ENCODE data around the gene FBXL7. TPM values are rescaled to one million over a fixed set of nuclear protein-coding genes. Genes with fewer than 3 reads are reported as not detected.

FBXL7 gene
- total and polyA plus RNA-seq, 9 of the 15 experiments (the other 6 are each of a cell fraction or from before 2014, with no cell fraction given): 0.04 to 0.08 TPM; not detected in 7

- TF ChIP-seq CTCF (IDR thresholded peaks at IDR 0.05 in 2 of 3, conservative IDR thresholded peaks at IDR 0.05 in 1 of 3; ENCODE audit: insufficient read depth in 2 of 3, low read depth in 1 of 3, low read length in 3 of 3) (no peak), MTF1 (CRISPR knock-in tag; IDR thresholded peaks at IDR 0.05; ENCODE audit: borderline replicate concordance) (no peak)
These were observed 211.9 kb downstream of the FBXL7 start (continued) for GRCh38 chr5:15711892-15712291.

- no peak overlapping the region for H3K4me2 ChIP-seq (ENCODE audit: insufficient read depth, low read length)
- no peak overlapping the region for H3K9ac ChIP-seq (ENCODE audit: insufficient read depth in 1 of 2, low read depth in 2 of 2, low read length in 2 of 2)
- no peak for ATAC-seq
- H4K20me1 ChIP-seq (replicated peaks; ENCODE audit: control insufficient read depth, insufficient read depth, low read length): no peaks in the 10 kb centered on the region
- H3K79me2 ChIP-seq (ENCODE audit: control insufficient read depth, insufficient read depth, low read length): no peaks in the 10 kb centered on the region
- BruUV-seq (replicated peaks): no TSS peak
- ChIA-PET CTCF (ENCODE audit: low intra/inter-chr PET ratio) (no interaction called here), POLR2A (no interaction called here)
- WGBS (ENCODE audit: insufficient coverage, low coverage, missing lambda C conversion rate): 0% methylated on average over 2 of the region's 2 CpGs
- intact Hi-C loops (cut with micrococcal nuclease): no loop called here
- in situ Hi-C loops (cut with MboI): no loop called here
- no peak overlapping the region for H2AFZ ChIP-seq (ENCODE audit: low read depth, low read length)
- no peaks in the 10 kb centered on the region for H3K9me1 ChIP-seq (ENCODE audit: control insufficient read depth, insufficient read depth, low read length)
- H3K4me1 ChIP-seq (replicated peaks in 1 of 2; ENCODE audit: control insufficient read depth in 2 of 2, insufficient read depth in 2 of 2, low read length in 2 of 2): no peaks in the 10 kb centered on the region
- no peak for DNase-seq (ENCODE audit: extremely low read depth in 1 of 4, low spot score in 3 of 4)
- H3K27ac ChIP-seq (ENCODE audit: extremely low read depth, low read depth, low read length): no peak overlapping the region
- H3K36me3 ChIP-seq (ENCODE audit: control insufficient read depth, insufficient read depth, low read length): no peaks in the 10 kb centered on the region
- H3K9me3 ChIP-seq (replicated peaks; ENCODE audit: control insufficient read depth, insufficient read depth, low read depth, low read length): no peaks in the 10 kb centered on the region
- no peak for FAIRE-seq
- H3K27me3 ChIP-seq (ENCODE audit: control insufficient read depth in 2 of 2, insufficient read depth in 2 of 2, low read length in 2 of 2): no peaks in the 10 kb centered on the region
- H3K4me3 ChIP-seq: no peak overlapping the region
- TF ChIP-seq MYC (IDR thresholded peaks at IDR 0.05; ENCODE audit: low read depth, low read length) (no peak), MYC (CRISPR knock-in tag; IDR thresholded peaks at IDR 0.05; ENCODE audit: borderline replicate concordance, low read depth) (no peak), CHD7 (IDR thresholded peaks at IDR 0.05; ENCODE audit: low read depth, low read length) (no peak), ZNF23 (CRISPR knock-in tag; IDR thresholded peaks at IDR 0.05) (no peak), NR2C1 (IDR thresholded peaks at IDR 0.05) (no peak), NR2C1 (tag; IDR thresholded peaks at IDR 0.05) (no peak), ZNF224 (CRISPR knock-in tag; IDR thresholded peaks at IDR 0.05) (no peak)
These were observed 215.6 kb downstream of the FBXL7 start for GRCh38 chr5:15715535-15715934.

Data from K562 (cell line).